Tibial nerve (tissue), 4 donors: ENCODE data around the gene GAK. TPM values are rescaled to one million over a fixed set of nuclear protein-coding genes. Genes with fewer than 3 reads are reported as not detected.

Experiments used
- DNase-seq, 2 donors: peaks; one replicate each; pipeline ENCODE4 v3.0.0-alpha.2; 2019; ENCODE audit warnings: low spot score in 2 of 2
- H3K27ac ChIP-seq, 4 donors: fragments of 200-600 bp; sonication (generic) in 3 of 4; one replicate each; pipeline ENCODE4 v1.5.1; 2017 to 2019; ENCODE audit warnings: mild to moderate bottlenecking in 1 of 4
- H3K27me3 ChIP-seq, 2 donors: fragments of 200-600 bp; sonication (generic) in 1 of 2; one replicate each; pipeline versions ENCODE4 v1.5.1 to v1.6.0; 2017 to 2019
- H3K36me3 ChIP-seq, 3 donors: fragments of 200-600 bp; sonication (generic); one replicate each; pipeline ENCODE4 v1.5.1; 2018 to 2019
- H3K4me1 ChIP-seq, 4 donors: fragments of 200-600 bp; sonication (generic) in 3 of 4; one replicate each; pipeline ENCODE4 v1.5.1; 2017 to 2019
- H3K4me3 ChIP-seq, 4 donors: fragments of 200-600 bp; sonication (generic) in 3 of 4; one replicate each; pipeline ENCODE4 v1.5.1; 2017 to 2019; ENCODE audit warnings: mild to moderate bottlenecking in 1 of 4, moderate library complexity in 1 of 4
- H3K9me3 ChIP-seq, 4 donors: fragments of 200-600 bp; sonication (generic) in 3 of 4; one replicate each; pipeline ENCODE4 v1.5.1; 2017 to 2019
- EP300 ChIP-seq, 2 donors: sonication (generic); formaldehyde crosslinking; IDR thresholded peaks; one replicate each; pipeline ENCODE4 v1.6.1; 2017; ENCODE audit warnings: antibody characterized with exemption in 2 of 2, mild to moderate bottlenecking in 1 of 2
- POLR2A ChIP-seq, 2 donors: fragments of 450-650 bp; IDR thresholded peaks; one replicate each; pipeline ENCODE4 v1.6.1; 2017; ENCODE audit warnings: antibody characterized with exemption in 2 of 2, mild to moderate bottlenecking in 2 of 2, moderate library complexity in 2 of 2
- WGBS, 2 donors: methylation state at CpG; one replicate each; pipeline ENCODE4 v1.1.5; 2018; 5-methylcytosine and 5-hydroxymethylcytosine counted together
- total RNA-seq, 4 donors: library from RNA; depleted of rRNA; stranded (reverse); fragments of >200 nt; gene quantifications; one replicate each; pipeline ENCODE4 v1.1.0, GENCODE V29; 2016
- TF ChIP-seq, protein P1 (sequence below), 5 experiments: fragments of 200-600 bp in 3 of 5; fragments of 450-650 bp in 2 of 5; sonication (generic) in 3 of 5; IDR thresholded peaks; one replicate each; pipeline ENCODE4 v1.5.1; 2016 to 2019; ENCODE audit warnings: antibody characterized with exemption in 5 of 5, mild to moderate bottlenecking in 3 of 5, moderate library complexity in 2 of 5

The GAK gene
- total RNA-seq, 4 donors from 2014 or later: 92.3 to 177 (median 127) TPM

DNA sequence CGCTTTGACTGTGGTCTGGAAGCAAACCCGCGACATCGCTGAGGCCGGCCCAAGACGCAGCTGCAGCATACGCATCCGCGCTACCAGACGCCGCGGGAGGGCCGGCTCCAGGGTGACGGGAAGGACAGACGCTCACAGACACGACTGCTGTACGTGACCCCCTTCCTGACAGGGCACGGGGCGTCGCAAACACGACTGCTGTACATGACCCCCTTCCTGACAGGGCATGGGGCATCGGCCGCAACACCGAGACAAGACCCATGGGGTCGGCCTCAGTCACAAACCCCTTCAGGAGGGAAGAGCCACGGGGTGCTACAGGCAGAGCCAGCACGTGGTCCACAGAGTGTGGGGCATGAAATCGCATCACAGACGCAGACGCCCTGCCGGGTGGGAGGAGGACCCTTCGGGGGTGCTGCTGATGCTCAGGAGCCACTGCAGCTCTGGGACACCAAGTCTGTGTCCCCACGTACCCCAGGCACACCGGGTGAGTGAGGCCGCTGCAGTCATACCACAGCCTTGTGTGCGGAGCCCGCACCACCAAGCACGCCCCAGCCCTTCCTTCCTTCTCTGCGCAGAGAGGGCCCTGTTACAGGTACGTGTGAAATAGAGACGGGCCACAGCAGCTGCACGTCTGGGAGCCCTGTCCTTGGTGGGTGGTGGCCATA lies 67.5 kb downstream of the GAK start:
- H3K4me3 ChIP-seq: no peak overlapping the region
- no peak for DNase-seq
- no peaks in the 10 kb centered on the region for H3K4me1 ChIP-seq
- no peaks in the 10 kb centered on the region for H3K9me3 ChIP-seq
- H3K27ac ChIP-seq: no peak overlapping the region
- no peak for TF ChIP-seq EP300 (IDR thresholded peaks at IDR 0.05)
- no peaks in the 10 kb centered on the region for H3K27me3 ChIP-seq
- H3K36me3 ChIP-seq: peaks cover 0 to 96% (median 24%) of the 10 kb centered on the region in 3 donors
- 95 to 96% methylated on average over 37 to 40 of the region's 42 CpGs for WGBS, 2 donors

GRCh38 chr4:860561-860960 lies 71.6 kb downstream of the GAK start:
- no peak overlapping the region for H3K27ac ChIP-seq
- H3K4me3 ChIP-seq: no peak overlapping the region
- TF ChIP-seq EP300 (IDR thresholded peaks at IDR 0.05) (no peak), POLR2A (IDR thresholded peaks at IDR 0.05) (no peak)
- TF ChIP-seq, protein P1, sequence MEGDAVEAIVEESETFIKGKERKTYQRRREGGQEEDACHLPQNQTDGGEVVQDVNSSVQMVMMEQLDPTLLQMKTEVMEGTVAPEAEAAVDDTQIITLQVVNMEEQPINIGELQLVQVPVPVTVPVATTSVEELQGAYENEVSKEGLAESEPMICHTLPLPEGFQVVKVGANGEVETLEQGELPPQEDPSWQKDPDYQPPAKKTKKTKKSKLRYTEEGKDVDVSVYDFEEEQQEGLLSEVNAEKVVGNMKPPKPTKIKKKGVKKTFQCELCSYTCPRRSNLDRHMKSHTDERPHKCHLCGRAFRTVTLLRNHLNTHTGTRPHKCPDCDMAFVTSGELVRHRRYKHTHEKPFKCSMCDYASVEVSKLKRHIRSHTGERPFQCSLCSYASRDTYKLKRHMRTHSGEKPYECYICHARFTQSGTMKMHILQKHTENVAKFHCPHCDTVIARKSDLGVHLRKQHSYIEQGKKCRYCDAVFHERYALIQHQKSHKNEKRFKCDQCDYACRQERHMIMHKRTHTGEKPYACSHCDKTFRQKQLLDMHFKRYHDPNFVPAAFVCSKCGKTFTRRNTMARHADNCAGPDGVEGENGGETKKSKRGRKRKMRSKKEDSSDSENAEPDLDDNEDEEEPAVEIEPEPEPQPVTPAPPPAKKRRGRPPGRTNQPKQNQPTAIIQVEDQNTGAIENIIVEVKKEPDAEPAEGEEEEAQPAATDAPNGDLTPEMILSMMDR (IDR thresholded peaks at IDR 0.05): no peak
- H3K4me1 ChIP-seq: no peaks in the 10 kb centered on the region
- no peaks in the 10 kb centered on the region for H3K27me3 ChIP-seq
- no peaks in the 10 kb centered on the region for H3K9me3 ChIP-seq
- peaks cover 0 to 99% (median 43%) of the 10 kb centered on the region in 3 donors for H3K36me3 ChIP-seq
- 92 to 96% methylated on average over 14 to 21 of the region's 21 CpGs for WGBS, 2 donors
- DNase-seq: no peak

DNA sequence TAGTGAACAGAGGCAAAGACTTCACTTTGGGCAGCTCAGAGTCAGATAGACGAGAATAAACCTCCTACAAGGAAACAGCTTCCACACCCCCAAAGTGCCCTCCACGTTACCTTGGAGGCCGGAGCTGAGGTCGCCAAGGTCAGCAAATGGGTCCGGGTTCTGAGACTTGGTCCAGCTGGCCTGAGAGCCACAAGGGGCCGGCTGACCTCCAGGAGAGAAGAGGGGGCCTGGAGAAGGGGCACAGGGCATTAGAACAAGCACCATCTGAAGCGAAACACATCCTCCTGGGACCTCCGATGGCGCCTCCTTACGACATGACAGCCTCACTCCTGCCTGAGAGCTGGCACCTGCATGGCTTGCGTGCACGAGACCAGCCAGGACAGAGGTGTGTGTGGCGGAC lies 72.6 kb downstream of the GAK start:
- Histone ChIP-seq H3K27me3 (no peaks in the 10 kb centered on the region), H3K4me1 (no peaks in the 10 kb centered on the region), H3K27ac (no peak overlapping the region), H3K4me3 (no peak overlapping the region), H3K9me3 (no peaks in the 10 kb centered on the region), H3K36me3 (peaks cover 0 to 99% (median 42%) of the 10 kb centered on the region in 3 donors)
- TF ChIP-seq, protein P1 (IDR thresholded peaks at IDR 0.05): no peak
- TF ChIP-seq EP300 (IDR thresholded peaks at IDR 0.05) (no peak), POLR2A (IDR thresholded peaks at IDR 0.05) (no peak)
- no peak for DNase-seq
- WGBS, 2 donors: 88 to 95% methylated on average over 9 to 11 of the region's 13 CpGs

DNA sequence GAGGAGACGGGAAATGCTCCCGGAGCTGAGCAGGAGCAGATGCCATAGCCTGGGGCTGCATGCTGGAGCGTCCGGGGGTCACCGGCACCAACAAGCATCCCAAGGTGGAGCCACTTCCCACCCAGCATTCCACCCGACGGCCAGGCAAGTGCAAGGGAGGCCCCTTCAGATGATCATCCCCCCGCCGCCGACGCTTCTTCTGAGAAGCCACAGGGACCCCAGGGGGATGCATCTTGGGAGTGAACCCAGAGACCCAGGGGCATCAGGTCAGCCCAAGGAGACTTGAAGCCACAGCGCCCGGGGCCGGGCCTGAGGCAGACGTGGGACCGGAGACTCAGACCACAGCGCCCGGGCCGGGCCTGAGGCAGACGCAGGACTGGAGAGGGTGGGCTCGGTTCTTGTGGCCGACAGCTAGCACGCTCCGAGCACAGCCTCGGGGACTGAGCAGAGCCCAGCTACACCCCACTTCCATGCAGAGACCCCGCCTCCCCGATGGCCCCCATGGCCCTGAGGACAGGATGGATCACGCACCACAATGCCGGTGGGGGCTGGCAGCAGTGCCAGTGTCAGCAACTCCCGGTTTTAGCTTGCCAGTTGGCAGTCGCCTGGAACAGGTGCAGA lies 73.2 kb downstream of the GAK start:
- H3K9me3 ChIP-seq: no peaks in the 10 kb centered on the region
- H3K36me3 ChIP-seq: peaks cover 0 to 99% (median 39%) of the 10 kb centered on the region in 3 donors
- no peaks in the 10 kb centered on the region for H3K27me3 ChIP-seq
- no peak overlapping the region for H3K4me3 ChIP-seq
- H3K27ac ChIP-seq: no peak overlapping the region
- 91 to 93% methylated on average over 25 to 27 of the region's 31 CpGs for WGBS, 2 donors
- no peak for DNase-seq
- TF ChIP-seq, protein P1 (IDR thresholded peaks at IDR 0.05): no peak
- TF ChIP-seq EP300 (IDR thresholded peaks at IDR 0.05) (no peak), POLR2A (IDR thresholded peaks at IDR 0.05) (no peak)
- H3K4me1 ChIP-seq: no peaks in the 10 kb centered on the region

GRCh38 chr4:858041-858481 lies 74.1 kb downstream of the GAK start:
- TF ChIP-seq, protein P1 (IDR thresholded peaks at IDR 0.05): no peak
- no peak for TF ChIP-seq POLR2A (IDR thresholded peaks at IDR 0.05)
- TF ChIP-seq EP300 (IDR thresholded peaks at IDR 0.05): no peak
- peaks cover 0 to 99% (median 34%) of the 10 kb centered on the region in 3 donors for H3K36me3 ChIP-seq
- 89% methylated on average over 17 of the region's 17 CpGs for WGBS, 2 donors

More at GRCh38 chr4:858041-858481, 74.1 kb downstream of the GAK start:
- H3K4me1 ChIP-seq: no peaks in the 10 kb centered on the region
- H3K27ac ChIP-seq: no peak overlapping the region
- no peaks in the 10 kb centered on the region for H3K9me3 ChIP-seq
- no peak overlapping the region for H3K4me3 ChIP-seq
- H3K27me3 ChIP-seq: no peaks in the 10 kb centered on the region
- DNase-seq: no peak
